ENCODE results near the gene KHNYN.

- TF ChIP-seq, protein P1, sequence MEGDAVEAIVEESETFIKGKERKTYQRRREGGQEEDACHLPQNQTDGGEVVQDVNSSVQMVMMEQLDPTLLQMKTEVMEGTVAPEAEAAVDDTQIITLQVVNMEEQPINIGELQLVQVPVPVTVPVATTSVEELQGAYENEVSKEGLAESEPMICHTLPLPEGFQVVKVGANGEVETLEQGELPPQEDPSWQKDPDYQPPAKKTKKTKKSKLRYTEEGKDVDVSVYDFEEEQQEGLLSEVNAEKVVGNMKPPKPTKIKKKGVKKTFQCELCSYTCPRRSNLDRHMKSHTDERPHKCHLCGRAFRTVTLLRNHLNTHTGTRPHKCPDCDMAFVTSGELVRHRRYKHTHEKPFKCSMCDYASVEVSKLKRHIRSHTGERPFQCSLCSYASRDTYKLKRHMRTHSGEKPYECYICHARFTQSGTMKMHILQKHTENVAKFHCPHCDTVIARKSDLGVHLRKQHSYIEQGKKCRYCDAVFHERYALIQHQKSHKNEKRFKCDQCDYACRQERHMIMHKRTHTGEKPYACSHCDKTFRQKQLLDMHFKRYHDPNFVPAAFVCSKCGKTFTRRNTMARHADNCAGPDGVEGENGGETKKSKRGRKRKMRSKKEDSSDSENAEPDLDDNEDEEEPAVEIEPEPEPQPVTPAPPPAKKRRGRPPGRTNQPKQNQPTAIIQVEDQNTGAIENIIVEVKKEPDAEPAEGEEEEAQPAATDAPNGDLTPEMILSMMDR (conservative IDR thresholded peaks at IDR 0.05): no peak
- TF ChIP-seq ZFX (IDR thresholded peaks at IDR 0.05): no peak
Measured at GRCh38 chr14:24441904-24442239, 12.1 kb downstream of the KHNYN start.

All from C4-2B (cell line).